Stimulated activated CD8-positive, alpha-beta memory T cell treated with anti-CD3 and anti-CD28 coated beads, Interleukin-7, amount 100 ng/mL, for 1 hour (primary cell): ENCODE results near the gene MRPS33.
"Not testable (repeated sequence)": the region's sequence is repeated elsewhere in the genome, so short reads cannot be mapped to it uniquely, and the experiment has no call there.

Experiments
- DNase-seq, 2 donors: peaks; one replicate each; pipeline ENCODE4 v3.0.0-alpha.2; 2020; ENCODE audit warnings: low read depth in 2 of 2

Gene MRPS33

GRCh38 chr7:141012044-141012685 lies 2.6 kb downstream of the MRPS33 start:
- peak; percentile 55 to 56 for DNase-seq

- no peak for DNase-seq
These were observed 3.3 kb downstream of the MRPS33 start for GRCh38 chr7:141011443-141011842.

GRCh38 chr7:141003172-141004065 lies 11.3 kb downstream of the MRPS33 start:
- DNase-seq, result no peak

DNA sequence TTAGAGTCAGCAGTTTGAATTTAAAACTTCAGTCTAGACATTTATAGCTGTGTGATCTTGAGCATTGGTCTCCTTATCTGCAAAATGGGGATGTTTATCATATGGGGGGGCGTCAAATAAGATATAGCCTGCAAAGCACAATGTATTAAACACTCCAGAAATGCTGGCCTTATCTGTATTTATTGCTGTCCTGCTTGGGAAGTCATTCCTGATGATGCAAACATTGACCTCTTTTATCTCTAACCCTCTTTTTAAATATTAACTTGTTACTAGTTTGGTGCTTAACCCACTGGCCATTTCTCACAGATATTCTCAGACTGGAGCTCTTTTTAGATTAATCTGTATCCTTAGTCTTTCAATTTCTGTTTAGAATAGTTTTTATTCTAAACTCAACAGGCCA lies 13.2 kb downstream of the MRPS33 start:
- no peak for DNase-seq

DNA sequence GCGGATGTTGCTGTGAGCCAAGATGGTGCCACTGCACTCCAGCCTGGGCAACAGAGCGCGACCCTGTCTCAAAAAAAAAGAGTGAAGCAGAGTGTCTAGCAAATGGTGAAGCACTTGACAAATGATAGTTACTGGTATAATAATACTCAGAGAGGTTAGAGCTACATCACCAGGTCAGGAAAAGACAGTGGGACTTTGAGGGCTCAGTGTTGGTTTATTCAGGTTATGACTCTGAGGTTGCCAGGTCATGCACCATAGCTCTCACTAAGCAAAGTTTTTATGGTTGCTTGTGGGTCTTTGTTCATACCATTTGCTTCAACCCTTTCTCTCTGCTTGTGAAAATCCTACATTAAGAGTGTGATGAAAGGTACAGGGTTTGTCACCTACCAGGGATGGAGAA lies 13.6 kb downstream of the MRPS33 start:
- DNase-seq, result no peak

DNA sequence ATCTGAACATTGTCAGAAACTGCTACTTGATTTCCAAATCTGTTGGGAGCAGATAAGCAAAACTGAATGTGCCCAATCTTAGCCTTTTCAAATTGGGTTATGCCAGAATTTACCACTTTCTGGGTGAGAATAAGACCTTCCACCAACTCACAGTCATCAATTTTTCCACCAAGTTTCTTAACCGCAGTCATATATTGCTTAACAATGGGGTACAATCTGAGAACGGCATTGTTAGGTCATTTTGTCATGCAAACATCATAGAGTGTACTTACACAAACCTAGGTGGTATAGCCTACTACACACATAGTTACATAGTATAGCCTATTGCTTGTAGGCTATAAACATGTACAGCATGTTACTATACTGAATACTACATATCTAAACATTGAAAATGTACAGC lies 16.0 kb downstream of the MRPS33 start:
- DNase-seq, result no peak

DNA sequence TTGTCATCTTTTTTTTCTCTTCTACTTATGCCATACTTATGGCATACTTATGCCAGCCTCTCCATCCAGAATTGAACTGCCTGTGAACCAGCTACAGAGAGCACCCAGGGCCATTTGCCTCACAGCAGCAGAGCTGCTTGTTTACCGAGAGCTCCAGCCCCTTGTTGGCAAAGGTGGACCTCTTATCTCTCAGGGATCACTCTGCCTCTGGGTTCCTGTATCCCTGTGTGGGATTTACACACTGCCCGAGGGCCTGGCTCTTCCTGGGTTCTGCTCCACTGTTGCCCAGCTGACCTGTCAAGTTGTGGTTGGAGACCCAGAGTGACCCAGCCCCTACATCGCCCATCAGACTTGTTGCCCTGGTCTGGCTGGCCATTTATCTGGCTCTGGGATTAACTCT lies 22.3 kb downstream of the MRPS33 start:
- DNase-seq, result no peak

DNA sequence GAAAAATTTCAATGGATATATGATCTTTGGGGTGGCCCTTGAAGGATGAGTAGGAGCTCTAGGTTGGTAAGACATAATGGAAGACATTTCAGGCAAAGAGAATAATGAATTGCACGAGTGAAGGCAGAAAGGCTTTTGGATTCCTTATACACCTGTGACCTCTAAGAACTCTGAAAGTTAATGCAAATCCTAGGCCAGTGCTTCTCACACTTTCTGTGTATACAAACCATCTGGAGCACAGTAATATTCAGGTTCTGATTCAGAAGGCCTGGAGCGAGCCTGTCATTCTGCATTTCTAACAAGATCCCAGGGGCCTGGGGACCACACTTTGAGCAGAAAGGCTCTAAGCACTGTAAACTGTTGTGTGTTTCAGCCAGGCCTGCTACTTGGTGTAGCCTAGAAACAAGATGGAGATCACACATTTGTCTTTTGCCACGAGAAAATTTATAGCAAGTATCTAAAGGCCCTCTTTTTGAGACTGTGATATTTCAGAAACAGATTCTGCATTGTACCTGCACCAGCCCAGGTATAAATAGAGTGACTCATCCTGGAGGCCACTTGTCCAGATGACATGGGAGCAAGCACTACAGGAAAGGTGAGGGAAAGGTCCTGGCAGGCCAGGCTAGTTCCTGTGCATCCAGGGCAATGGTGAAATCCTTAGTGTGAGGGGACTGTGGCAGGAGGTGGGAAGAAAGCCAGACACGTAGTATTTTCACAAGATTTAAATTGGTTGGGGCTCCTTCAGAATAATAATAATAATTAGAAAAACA lies 24.4 kb downstream of the MRPS33 start:
- DNase-seq, result no peak

GRCh38 chr7:140989068-140989467 lies 25.7 kb downstream of the MRPS33 start:
- no peak for DNase-seq

DNA sequence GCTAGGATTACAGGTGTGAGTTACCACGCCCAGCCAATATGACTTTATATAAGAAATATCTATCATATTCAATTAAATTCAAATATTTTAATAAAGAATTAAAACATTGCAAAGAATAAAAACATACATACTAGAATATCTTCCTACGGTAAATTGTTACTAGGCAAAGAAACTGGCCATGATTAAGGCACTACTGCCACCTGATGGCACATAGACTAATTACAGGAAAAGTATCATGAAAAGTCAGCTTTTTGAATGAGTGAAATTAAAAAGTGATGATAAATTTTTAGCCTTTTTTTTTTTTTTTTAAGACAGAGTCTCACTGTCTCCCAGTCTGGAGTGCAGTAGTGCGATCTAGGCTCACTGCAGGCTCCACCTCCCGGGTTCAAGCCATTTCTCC lies 30.9 kb downstream of the MRPS33 start:
- no peak for DNase-seq

- no peak for DNase-seq
These were observed 32.2 kb downstream of the MRPS33 start for GRCh38 chr7:140982508-140982907.

- no peak for DNase-seq
These were observed 32.8 kb downstream of the MRPS33 start for GRCh38 chr7:140981951-140982350.

GRCh38 chr7:140977741-140978140 lies 37.0 kb downstream of the MRPS33 start:
- no peak for DNase-seq

GRCh38 chr7:140972876-140973829 lies 41.6 kb downstream of the MRPS33 start:
- no peak for DNase-seq

DNA sequence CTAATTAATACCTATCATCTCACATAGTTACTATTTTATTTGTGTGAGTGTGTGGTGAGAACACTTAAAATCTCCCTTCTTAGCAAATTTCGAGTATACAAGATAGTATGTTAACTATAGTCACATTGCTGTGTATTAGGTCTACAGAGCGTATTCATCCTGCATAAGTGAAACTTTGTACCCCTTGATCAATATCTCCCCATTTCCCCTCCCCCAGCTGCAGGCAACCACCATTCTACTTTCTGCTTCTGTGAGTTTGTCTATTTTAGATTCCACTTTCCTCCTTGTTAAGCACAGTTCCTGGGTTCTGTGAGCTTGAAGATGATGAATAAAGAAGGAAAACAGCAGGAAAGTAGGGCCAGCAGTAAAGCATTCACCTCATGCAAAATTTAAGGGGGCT lies 42.4 kb downstream of the MRPS33 start:
- no peak for DNase-seq

DNA sequence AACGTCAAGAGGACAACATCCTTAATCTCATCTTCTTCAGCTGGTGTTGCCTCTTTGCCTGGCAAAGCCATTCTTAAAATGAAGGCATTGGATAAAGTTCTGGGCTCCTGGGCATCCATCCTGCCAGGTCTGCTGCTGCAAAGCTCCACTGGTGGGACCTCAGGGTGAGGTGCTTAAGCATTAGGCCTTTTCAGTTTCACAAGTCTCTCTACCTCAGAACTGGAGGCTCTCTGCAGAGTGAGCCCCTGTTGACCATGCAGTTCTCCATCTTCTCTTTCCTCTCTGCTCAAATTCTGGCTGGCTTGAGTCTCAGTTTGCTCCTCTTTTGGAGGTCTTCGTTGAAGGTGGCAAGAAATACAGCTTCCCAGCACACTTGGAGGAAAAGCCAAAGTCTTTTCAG lies 47.3 kb downstream of the MRPS33 start:
- DNase-seq, result no peak

GRCh38 chr7:140966561-140967233 lies 48.1 kb downstream of the MRPS33 start:
- no peak for DNase-seq

DNA sequence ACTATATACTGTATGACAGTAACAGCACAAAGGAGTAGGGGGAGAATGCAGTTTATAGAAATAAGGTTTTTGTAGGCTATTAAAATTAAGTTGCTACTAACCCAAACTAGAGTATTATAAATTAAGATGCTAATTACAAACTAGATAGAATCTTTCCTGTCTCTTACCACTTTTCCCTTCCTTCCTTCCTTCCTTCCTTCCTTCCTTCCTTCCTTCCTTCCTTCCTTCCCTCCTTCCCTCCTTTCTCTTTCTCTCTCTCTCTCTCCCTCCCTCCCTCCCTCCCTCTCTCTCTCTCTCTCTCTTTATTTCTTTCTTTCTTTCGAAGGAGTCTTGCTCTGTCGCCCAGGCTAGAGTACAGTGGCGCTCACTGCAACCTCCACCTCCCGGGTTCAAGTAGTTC lies 53.6 kb downstream of the MRPS33 start:
- no peak for DNase-seq

- DNase-seq, result not testable (repeated sequence)
These were observed 57.8 kb downstream of the MRPS33 start for GRCh38 chr7:140956997-140957396.
